DMS79 (cell line): Measurements from ENCODE around the gene MMP21.

Source experiments
- DNase-seq: peaks from one replicate; lab custom pipeline; 2025; lab: John Stamatoyannopoulos, UW

Gene MMP21

DNA sequence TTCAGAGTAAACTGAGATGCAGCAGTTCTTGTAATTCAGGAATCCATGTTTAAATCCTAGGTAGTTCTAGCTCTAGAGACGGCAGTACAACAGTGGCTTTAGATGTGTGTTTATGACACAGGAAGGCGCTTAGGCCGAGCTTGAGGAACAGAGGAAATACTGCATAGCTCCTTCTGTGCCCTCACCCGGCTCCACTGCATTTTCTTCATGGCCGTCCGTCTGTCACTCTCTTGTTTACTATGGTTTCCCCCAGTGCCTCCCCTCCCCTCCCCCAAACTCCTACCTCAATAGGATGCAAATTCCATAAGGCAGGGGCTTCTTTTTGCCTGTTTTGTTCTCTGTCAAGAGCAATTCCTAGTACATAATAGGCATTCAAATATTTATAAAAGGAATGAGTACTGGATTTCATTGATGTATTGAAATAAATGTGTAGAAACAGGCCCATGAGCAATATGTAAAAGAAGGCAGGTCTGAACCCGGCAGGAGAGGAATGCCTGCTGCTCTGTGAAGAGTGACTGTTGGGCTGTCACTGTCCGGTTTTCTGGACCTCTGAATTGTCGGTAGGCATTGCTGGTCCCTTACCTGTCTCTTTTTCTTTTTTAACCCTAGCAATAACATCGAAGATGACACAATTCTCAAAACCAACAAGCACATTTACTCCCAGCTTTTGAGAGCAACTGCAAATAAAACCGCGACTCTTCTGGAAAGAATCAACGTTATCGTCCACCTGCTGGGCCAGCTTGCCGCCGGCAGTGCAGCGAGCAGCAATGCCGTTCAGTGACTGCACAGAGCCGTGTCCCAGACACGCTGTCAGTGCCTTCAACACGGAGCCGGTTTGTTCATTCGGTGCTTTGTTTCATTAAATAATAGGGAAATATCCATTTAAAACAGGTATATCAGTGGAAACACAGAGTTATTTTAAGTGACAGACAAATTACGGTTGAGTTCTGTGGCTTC, 12.7 kb downstream of the MMP21 start:
- no peak for DNase-seq

DNA sequence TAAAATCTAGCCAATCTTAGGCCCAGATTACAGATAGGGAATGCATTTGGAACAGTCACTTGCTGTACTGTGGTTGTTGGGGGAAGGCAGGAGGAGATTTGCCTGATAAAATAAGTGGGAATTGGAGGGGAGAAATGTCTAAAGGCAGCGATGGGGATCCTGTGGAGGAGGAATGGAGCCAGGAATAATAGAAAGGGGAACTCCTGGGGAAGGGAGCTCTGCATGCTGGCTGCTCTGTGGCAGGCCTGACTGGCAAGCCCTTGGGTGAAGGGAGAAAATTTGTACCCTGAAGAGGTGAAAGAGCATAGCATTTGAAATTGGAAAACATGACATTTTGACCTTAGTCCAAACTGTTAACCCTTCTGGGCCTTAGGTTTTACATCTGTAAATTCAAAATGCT, 13.7 kb downstream of the MMP21 start:
- no peak for DNase-seq

DNA sequence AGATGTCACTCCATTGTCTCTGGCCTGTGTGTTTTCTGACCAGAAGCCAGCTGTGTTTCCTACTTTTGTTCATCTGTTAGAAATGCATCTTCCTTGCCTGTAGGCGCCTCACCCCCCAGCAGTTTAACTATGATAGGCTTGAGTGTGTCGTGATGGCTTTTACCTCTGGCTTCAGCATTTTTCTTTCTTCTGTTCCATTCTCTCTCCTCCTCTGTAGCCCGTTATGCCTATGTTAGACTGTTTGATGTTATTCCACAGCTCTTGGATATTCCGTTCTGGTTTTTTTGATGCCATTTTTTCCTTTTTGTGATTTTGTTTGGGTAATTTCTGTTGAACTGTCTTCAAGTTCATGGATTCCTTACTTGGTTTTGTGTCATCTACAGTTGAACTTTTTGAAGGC, 17.9 kb downstream of the MMP21 start:
- DNase-seq, result no peak

DNA sequence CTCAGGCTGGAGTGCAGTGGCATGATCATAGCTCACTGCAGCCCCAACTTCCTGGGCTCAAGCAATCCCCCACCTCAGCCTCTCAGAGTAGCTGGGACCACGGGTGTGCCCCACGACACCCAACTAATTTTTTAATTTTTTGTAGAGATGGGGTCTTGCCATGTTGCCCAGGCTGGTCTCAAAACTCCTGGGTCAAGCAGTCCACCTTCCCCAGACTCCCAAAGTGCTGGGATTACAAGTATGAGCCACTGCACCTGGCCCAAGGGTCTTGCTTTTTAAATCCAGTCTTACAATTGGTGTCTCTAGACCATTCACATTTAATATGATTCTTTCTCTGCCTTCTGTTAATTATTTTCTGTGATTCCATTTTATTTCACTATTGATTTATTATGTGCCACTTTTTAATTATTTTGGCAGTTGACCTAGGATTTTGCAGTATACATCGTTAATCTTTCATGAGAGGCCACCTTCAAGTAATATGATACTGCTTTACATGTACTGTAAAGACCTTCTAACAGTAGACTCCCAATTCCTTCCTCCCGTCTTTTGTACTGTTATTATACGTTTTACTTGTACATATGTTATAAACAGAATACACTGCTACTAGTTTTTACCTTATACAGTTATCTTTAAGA, 18.7 kb downstream of the MMP21 start:
- DNase-seq, result no peak

DNA sequence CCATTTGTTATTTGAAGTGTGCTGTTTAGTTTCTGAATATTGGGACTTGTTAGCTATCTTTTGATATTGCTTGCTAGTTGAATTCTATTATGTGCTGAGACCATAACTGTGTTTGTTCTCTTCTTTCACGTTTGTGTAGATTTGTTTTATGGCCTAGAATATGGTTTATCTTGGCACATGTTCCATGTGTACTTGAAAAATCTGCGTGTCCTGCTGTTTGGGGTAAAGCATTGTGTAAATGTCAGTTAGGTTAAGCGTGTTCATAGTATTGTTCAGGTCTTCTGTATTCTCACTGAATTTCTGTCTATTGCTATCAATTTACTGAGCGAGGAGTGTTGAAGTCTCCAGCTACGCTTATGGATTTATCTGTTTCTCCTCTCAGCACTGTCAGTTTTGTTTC, 19.4 kb downstream of the MMP21 start:
- DNase-seq, result no peak

DNA sequence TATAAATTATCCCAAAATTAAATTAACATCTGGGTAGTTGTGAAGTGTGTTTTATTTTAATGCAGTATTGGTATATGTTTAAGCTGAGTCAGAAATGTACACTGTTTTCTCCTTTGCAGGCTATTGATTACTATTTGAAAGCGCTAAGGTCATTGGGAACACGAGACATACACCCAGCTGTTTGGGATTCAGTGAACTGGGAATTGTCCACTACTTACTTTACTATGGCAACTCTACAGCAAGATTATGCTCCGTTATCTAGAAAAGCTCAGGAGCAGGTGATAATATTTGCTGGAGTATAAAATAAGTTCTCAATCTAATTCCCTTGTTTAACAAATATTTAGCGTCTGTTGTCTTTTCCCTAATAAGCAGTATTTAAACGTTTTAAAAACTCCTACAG, 28.2 kb downstream of the MMP21 start:
- DNase-seq, result no peak

DNA sequence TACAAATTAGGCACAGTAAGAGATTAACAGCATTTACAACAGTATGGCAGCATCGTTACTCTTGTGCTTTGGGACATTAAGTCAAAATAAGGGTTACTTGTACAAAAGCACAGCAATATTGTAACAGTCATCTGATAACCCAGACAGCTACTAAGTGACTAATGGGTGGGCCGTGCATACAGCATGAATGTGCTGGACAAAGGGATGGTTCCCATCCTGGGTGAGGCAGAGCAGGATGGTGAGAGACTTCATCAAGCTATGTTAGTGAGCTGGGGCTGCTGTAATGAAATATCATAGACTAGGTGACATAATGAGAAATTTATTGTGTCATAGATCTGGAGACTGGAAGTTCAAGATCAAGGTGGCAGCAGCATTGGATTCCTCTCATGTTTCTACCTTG, 30.7 kb downstream of the MMP21 start:
- DNase-seq, result no peak

DNA sequence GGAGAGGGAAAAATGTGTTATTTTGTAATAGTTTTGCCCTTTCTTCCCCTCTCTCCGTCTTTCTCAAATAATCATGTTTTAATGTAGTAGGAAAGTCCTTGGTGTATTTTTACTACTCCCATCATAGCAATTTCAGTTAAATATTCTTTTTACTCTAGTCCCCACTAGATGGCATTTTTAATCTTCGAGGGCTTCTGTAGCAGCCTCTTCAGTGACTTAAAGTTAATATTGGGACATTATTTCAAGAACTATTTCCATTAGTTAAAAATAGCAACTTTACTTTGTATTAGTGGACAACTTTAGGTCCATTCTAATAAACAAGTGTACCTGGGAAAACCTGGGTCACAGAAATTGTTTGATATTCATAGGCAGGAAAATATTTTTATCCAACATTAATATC, 33.2 kb downstream of the MMP21 start:
- DNase-seq, result no peak

DNA sequence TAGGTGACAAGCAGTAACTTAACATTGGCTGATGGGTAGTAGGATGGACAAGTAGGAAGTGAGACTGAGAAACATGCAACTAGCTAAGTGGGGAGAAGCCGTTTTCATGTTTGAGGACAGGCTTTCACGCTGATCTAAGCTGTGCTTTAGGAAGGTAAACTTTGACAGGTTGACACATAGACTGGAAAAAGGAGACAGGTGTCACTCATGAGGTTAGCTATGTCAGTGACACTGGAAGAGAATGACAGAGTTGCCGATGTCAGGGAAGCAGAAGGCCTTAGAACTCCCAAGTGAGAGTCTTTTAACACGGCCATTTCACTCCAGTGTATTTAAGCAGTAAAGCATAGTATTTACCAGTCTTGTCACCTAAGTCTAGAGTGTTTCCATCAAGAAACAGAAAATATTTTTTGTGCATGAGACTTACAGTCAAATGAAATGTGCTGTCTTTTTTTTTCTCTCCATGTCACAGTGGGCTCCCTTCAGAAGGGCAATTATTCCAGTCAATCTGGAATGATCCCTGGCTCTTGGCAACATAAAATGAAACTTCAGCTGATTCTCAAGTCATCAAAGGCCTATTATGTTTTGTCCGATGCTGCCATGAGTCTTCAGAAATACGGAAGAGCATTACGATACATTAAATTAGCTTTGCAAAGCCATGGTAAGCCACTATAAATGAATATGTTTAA, 35.5 kb downstream of the MMP21 start:
- DNase-seq, result no peak

DNA sequence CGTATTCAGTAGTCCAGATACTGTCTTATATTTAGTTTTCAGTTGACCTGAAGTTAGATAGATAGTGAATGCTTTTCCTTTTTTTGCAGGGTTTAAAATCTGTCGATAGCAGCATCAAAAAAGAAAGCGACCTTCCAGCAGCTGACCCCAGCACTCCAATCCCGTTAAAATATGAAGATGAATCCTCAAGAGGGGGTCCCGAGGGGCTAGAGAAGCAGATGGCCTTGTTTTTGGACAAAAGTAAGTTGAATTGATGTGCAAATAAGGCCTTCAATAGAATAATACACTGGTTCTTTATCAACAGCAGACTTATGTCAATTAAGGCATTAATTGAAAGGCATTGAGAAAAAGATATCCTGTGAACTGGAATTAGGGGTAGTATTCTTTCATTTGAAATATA, 37.4 kb downstream of the MMP21 start:
- DNase-seq, result no peak

DNA sequence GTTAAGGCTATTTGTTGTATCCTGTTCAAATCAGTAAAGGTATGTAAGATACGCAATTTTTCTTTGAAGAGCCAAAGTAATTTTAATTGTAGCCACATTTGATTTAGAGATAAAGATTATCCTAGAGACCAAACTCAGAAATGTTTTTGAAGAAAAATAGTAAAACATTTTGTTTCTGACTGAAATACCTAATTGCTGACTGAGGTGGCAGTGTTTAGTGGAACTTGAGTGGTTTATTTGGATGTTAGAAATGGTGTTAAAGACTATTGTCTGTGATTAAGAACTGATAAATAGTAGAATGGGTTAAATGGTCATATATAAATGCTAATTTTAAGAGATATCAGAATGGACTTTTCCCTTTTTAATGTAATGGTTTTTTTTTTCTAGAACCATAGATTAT, 40.8 kb downstream of the MMP21 start:
- no peak for DNase-seq

DNA sequence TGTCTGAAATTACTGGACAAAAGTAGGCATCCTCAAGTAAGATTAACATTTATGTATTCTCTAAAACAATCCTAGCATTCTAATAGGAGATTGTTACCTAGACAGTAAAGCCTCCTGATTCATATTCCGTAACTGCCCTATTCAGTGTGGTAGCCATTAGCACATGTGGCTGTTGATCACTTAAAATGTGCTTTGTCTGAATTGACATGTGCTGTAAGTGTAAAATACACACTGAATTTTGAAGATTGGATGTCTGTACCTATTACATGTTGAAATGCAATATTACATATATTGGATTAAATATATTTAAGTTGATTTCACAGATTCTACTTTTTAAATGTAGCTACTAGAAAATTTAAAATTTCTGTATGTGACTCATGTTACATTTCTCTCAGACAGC, 41.5 kb downstream of the MMP21 start:
- no peak for DNase-seq

DNA sequence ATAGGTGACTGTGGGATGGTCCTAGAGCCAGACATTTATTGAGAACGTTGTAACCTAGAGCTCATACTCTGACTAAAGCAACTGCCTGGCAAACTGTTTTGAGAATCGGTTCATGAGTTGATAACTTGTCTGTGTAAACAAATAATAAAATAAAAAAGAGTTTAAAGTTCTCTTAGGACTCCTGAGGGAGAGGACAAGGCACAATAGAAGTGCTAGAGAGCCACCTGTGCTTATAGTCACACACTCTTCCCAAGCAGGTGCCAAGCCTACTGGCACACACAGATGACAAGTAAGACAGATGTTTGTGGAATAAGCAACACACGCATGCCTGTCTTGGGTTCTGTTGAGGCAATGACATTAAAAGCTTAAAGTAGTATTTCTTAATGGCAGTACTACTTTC, 48.2 kb downstream of the MMP21 start:
- DNase-seq, result no peak

DNA sequence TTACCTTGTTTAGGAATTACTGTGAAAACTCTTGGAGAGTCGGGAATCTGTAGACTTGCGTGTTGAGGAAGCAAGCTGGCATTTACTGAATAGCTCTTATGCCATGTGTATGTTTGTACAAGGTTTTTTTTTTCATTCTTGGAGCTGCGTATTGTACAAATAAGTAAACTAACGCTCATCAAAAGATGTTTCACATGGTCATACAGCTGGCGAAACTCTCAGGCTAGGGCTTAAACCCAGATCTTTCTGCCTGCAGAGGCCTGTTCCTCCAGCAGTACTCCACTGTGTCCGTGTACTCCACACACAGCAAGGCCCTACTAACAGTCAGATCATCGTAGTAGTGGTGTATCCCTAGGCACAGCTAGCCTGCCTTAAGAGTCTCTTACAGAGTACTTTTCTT, 48.7 kb downstream of the MMP21 start:
- DNase-seq, result no peak

DNA sequence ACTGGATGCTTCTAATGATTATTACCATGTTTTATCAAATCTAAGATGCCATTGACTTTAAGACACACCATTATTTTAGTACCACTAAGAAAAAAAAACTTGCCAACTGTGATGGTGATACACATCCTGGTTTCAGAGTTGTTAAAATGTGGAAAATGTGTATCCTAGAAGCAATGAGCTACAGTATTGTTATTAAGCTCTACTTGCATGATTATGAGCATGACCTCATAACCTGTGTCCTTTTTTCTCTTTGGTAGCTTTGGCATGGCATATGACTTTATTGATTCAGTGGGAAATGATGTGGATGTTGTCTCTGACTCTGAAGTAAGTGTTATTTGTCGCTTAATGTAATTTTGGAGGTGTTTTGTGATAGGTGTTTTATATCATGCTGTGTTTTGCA, 52.8 kb downstream of the MMP21 start:
- DNase-seq, result no peak

DNA sequence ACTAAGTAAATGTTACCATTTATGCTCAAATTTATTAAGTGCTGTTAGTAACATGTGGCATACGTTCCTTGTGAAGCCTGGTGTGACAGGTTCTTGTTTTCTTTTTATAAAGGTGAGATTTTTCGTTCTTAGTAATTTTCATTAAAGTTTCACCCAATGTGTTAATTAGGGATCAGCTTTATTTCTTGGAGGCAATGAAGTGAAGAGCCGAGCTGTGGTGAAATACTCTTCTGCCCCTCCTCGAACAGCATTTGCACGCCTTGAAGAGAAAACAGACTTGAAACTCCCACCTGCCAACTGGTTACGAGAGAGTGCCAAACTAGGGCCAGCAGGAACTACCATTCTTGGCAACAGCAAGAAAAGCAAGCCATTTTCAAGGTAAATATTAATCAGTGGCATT, 54.6 kb downstream of the MMP21 start:
- DNase-seq, result no peak

DNA sequence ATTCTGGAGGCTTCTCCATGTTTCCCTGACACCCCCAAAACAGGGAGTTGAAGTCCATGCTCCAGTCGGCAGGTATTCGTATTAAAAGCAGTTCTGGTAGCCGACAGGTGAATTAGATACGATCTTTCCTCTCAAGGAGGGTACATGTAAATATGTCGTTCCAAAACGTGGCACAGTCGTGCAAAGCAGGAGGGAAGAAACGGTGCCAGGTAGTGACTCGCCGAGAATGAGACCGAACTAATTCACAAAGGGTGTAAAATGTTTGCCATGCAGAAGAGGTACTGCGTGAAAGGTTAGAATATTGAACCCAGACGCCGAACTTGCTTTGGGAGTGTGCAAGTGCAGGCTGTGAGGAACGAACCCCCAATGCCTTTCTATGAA, 55.6 kb downstream of the MMP21 start:
- no peak for DNase-seq

DNA sequence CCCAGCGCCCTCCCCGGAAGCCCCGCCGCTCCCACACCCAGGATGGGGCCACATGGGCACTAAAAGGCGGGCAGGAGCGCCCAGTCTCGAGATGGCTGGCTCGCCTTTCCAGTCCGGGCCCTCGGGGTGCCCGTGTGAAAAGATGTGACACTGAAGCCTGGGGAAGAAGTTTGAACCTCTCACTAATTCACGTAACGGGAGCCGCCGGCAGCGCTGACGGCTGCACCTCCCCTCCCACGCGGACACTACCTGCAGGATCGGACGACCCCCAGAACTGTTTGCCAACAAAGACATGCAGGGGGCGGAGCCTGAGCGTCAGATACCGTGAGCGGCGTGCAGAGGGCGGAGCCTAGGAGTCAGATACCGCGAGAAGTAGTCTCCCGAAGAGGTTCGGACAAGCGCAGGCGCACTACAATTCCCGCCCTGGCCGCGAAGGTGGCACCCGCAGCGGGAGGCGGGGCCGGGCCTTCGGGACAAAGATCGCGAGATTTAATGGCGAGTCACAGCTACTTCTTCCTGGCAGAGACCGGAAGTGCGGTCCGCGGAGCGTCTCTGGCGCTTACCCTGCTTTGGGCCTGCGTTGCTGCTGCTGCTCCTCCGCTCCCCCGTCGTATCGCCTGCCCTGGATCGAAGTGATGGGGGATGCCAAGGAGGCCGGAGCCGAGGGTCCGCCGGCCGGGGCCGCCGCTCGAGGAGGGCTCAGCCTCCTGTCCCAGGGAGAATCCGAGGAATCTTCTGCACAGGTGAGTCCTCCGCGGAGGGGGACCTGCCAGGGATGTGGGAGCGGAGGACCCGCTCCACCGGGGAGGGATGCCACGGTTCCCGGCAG, 56.2 kb downstream of the MMP21 start, which contains the start of gene EDRF1:
EDRF1 (plus strand) TSS at position 537 of the 829 bp plus-strand sequence; CDS start at position 636, 99 bp downstream.
- peak; percentile 67 for DNase-seq
